RWPE2 (cell line): ENCODE data around the gene HTR3E.

Source experiments
- ATAC-seq: fragments of 200-7000 bp; cut with Tn5 transposase; 3 replicates; pipeline ENCODE4 v1.9.1; 2021; ENCODE audit warnings: low read depth
- DNase-seq: peaks from one replicate; pipeline ENCODE4 v3.0.0-alpha.2; 2020; ENCODE audit warnings: low spot score
- H3K27ac ChIP-seq: fragments of 450-650 bp; 2 replicates; pipeline ENCODE4 v1.5.1; 2017; ENCODE audit warnings: mild to moderate bottlenecking; ENCODE audit not compliant: poor library complexity, severe bottlenecking
- H3K27me3 ChIP-seq: fragments of 250-450 bp; sonication (Bioruptor Pico); 2 replicates; pipeline ENCODE4 v1.5.1; 2021; ENCODE audit warnings: mild to moderate bottlenecking, moderate library complexity; ENCODE audit not compliant: insufficient read depth, poor library complexity, severe bottlenecking
- H3K36me3 ChIP-seq: fragments of 250-450 bp; sonication (Bioruptor Pico); 2 replicates; pipeline ENCODE4 v1.5.1; 2020; ENCODE audit warnings: low read depth, mild to moderate bottlenecking, moderate library complexity
- H3K4me1 ChIP-seq: fragments of 250-450 bp; sonication (Bioruptor Pico); 2 replicates; pipeline ENCODE4 v1.5.1; 2021; ENCODE audit warnings: mild to moderate bottlenecking, moderate library complexity; ENCODE audit not compliant: insufficient read depth, poor library complexity, severe bottlenecking
- H3K4me3 ChIP-seq: fragments of 250-450 bp; sonication (Bioruptor Pico); 2 replicates; pipeline ENCODE4 v1.5.1; 2021; ENCODE audit warnings: mild to moderate bottlenecking, moderate library complexity; ENCODE audit not compliant: severe bottlenecking
- H3K9me3 ChIP-seq: fragments of 250-450 bp; sonication (Bioruptor Pico); 2 replicates; pipeline ENCODE4 v1.5.1; 2021; ENCODE audit warnings: mild to moderate bottlenecking, moderate library complexity; ENCODE audit not compliant: severe bottlenecking
- TF ChIP-seq, protein P1 (sequence below): fragments of 450-650 bp; IDR thresholded peaks from one replicate; pipeline ENCODE4 v1.5.1; 2017; ENCODE audit warnings: mild to moderate bottlenecking, moderate library complexity; ENCODE audit not compliant: poor library complexity, severe bottlenecking

HTR3E gene

DNA sequence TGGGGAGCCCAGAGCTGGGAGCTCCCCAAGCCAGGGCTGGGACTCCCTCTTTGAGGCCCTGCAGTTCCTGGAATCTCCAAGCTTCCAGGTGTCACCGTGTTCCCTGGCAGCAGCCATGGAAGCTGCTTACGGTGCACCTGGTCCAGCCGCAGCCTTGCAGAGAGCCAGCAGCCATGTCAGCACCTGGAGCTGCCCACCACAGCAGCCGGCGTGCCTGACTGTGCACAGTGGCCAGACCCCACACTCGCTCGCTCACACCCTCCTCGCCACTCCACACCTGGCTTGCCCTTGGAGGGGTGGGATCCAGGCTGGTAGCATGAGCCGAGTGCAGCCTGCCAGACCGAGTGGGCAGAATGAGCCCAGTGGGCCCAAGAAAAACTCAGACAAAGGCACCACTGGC is 14.8 kb upstream of the HTR3E start:
- no peak overlapping the region for H3K27ac ChIP-seq
- no peaks in the 10 kb centered on the region for H3K36me3 ChIP-seq
- ATAC-seq, result no peak
- no peaks in the 10 kb centered on the region for H3K27me3 ChIP-seq
- peaks cover 2% of the 10 kb centered on the region for H3K9me3 ChIP-seq
- H3K4me1 ChIP-seq, result no peaks in the 10 kb centered on the region
- no peak for DNase-seq
- H3K4me3 ChIP-seq, result no peak overlapping the region
- TF ChIP-seq, protein P1, sequence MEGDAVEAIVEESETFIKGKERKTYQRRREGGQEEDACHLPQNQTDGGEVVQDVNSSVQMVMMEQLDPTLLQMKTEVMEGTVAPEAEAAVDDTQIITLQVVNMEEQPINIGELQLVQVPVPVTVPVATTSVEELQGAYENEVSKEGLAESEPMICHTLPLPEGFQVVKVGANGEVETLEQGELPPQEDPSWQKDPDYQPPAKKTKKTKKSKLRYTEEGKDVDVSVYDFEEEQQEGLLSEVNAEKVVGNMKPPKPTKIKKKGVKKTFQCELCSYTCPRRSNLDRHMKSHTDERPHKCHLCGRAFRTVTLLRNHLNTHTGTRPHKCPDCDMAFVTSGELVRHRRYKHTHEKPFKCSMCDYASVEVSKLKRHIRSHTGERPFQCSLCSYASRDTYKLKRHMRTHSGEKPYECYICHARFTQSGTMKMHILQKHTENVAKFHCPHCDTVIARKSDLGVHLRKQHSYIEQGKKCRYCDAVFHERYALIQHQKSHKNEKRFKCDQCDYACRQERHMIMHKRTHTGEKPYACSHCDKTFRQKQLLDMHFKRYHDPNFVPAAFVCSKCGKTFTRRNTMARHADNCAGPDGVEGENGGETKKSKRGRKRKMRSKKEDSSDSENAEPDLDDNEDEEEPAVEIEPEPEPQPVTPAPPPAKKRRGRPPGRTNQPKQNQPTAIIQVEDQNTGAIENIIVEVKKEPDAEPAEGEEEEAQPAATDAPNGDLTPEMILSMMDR, result no peak

DNA sequence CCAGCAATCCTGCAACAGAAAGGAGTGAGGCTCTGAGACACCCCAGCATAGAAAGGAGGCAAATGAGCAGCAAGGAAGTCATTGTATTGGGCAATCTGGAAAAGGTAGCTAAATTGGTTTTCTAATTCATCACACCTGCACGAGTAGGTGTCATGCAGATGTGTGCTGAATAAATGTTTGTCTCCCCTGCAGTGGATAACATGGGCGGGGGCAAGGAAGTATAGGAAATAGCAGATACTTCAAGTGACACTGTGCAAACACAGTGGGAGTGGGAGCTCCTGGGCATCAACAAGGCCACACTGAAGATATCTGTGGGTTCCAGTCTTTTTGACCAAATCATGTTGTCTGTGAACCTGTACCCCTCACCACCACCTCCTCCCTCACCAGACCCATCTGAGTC is 14.4 kb upstream of the HTR3E start:
- ATAC-seq (no peak), DNase-seq (no peak)
- Histone ChIP-seq H3K9me3 (peaks cover 2% of the 10 kb centered on the region), H3K27ac (no peak overlapping the region), H3K4me3 (no peak overlapping the region), H3K27me3 (no peaks in the 10 kb centered on the region), H3K4me1 (no peaks in the 10 kb centered on the region), H3K36me3 (no peaks in the 10 kb centered on the region)
- TF ChIP-seq, protein P1, result no peak

DNA sequence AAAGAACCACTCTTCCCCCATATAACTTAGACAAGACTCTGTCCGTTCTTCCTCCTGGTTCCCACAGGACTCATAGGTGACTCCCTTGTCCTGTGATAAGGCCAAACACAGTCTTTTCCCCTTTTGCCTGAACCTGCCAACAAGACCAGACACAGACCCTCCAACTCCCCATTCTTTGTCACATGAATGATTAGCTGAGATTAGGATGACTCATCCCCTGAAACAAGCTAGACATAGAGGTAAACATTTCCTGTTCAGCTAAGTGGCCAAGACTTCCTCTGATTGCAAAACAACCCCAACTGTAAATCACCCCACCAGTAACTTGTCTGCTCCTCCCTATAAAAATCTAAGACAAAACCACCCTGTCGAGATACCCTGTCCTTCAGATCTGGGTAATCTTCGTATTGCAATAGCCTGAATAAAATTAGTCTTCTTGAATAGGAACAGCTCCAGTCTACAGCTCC is 11.4 kb upstream of the HTR3E start:
- Histone ChIP-seq H3K9me3 (peaks cover 2% of the 10 kb centered on the region), H3K36me3 (no peaks in the 10 kb centered on the region), H3K4me3 (no peak overlapping the region), H3K4me1 (no peaks in the 10 kb centered on the region), H3K27ac (no peak overlapping the region), H3K27me3 (no peaks in the 10 kb centered on the region)
- TF ChIP-seq, protein P1, result no peak
- DNase-seq (no peak), ATAC-seq (0 out of 3 replicates have a peak, but pooled peaks have one; percentile 25)

DNA sequence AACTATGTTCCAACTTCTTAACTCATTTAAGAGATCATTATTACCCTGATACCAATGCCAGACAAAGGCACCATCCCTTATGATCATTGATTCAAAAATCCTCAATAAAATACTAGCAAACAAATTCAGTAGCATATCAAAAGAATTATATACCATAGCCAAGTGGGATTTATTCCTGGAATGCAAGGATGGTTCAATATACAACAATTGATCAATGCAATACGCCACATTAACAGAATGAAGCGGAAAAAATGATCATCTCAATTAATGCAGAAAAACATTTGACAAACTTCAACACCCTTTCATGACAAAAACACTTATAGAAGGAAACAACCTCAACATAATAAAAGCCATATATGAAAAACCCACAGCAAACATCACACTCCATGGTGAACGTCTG is 4.7 kb upstream of the HTR3E start:
- Histone ChIP-seq H3K36me3 (no peaks in the 10 kb centered on the region), H3K4me1 (no peaks in the 10 kb centered on the region), H3K4me3 (no peak overlapping the region), H3K27me3 (no peaks in the 10 kb centered on the region), H3K9me3 (no peaks in the 10 kb centered on the region), H3K27ac (no peak overlapping the region)
- TF ChIP-seq, protein P1, result no peak
- ATAC-seq (no peak), DNase-seq (no peak)

DNA sequence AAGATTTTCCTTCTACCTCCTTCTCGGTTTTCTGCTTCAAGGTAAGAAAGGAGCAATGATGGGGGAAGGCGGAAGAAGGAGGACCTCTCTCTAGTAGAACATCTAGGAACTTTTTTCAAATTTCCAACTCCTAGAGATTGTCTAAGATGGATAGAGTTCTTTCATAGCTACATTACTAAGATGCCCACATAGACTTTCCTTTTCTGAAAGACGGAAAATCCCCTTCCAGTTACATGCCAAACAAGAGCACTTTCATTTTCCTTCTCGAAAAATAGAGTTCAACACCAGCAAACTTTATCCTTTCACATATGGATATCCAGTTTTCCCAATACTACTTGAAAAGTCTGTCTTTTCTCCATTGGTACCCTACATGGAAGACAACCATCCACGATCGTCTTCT is 692 bp downstream of the HTR3E start:
- Histone ChIP-seq H3K27me3 (no peaks in the 10 kb centered on the region), H3K4me3 (no peak overlapping the region), H3K9me3 (no peaks in the 10 kb centered on the region), H3K27ac (no peak overlapping the region), H3K36me3 (no peaks in the 10 kb centered on the region), H3K4me1 (no peaks in the 10 kb centered on the region)
- no peak for DNase-seq
- no peak for ATAC-seq
- TF ChIP-seq, protein P1, result no peak
